ENCODE measurements around the gene RUFY1.
"Not testable (repeated sequence)": the region's sequence is repeated elsewhere in the genome, so short reads cannot be mapped to it uniquely, and the experiment has no call there.

GRCh38 chr5:179501997-179502396, 48.4 kb upstream of the RUFY1 start:
- TF ChIP-seq EZH2 (IDR thresholded peaks at IDR 0.05; ENCODE audit: low read depth) = not testable (repeated sequence)
- TF ChIP-seq, protein P1, sequence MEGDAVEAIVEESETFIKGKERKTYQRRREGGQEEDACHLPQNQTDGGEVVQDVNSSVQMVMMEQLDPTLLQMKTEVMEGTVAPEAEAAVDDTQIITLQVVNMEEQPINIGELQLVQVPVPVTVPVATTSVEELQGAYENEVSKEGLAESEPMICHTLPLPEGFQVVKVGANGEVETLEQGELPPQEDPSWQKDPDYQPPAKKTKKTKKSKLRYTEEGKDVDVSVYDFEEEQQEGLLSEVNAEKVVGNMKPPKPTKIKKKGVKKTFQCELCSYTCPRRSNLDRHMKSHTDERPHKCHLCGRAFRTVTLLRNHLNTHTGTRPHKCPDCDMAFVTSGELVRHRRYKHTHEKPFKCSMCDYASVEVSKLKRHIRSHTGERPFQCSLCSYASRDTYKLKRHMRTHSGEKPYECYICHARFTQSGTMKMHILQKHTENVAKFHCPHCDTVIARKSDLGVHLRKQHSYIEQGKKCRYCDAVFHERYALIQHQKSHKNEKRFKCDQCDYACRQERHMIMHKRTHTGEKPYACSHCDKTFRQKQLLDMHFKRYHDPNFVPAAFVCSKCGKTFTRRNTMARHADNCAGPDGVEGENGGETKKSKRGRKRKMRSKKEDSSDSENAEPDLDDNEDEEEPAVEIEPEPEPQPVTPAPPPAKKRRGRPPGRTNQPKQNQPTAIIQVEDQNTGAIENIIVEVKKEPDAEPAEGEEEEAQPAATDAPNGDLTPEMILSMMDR (conservative IDR thresholded peaks at IDR 0.05) = not testable (repeated sequence)

All from PC-9 (cell line).